HCT116 (cell line): ENCODE measurements around the gene PDE6B. TPM values are rescaled to one million over a fixed set of nuclear protein-coding genes. Genes with fewer than 3 reads are reported as not detected.
"Not testable (repeated sequence)": the region's sequence is repeated elsewhere in the genome, so short reads cannot be mapped to it uniquely, and the experiment has no call there.

Source experiments
- ATAC-seq: fragments of 200-7000 bp; cut with Tn5 transposase; 2 replicates; pipeline ENCODE4 v1.9.1; 2020; ENCODE audit warnings: mild to moderate bottlenecking, moderate library complexity
- BruUV-seq: library from RNA; stranded (reverse); fragments of 400-500 nt; replicated peaks from 2 replicates; lab custom pipeline; 2021; lab: Mats Ljungman, UMichigan
- CTCF ChIA-PET: fragments of 300-600 bp; sonication (Branson Sonifier 250); formaldehyde crosslinking; loops from one replicate; lab custom pipeline; 2021; ENCODE audit warnings: antibody characterized with exemption; lab: Charles Lee
- POLR2A ChIA-PET: fragments of 300-600, 350-600 bp; sonication (Branson Sonifier 250); formaldehyde crosslinking; loops from one replicate; lab custom pipeline; 2021; ENCODE audit warnings: antibody characterized with exemption; lab: Charles Lee
- RAD21 ChIA-PET, 2 experiments: fragments of 300-600 bp; sonication (Branson Sonifier 250); formaldehyde crosslinking; loops; one replicate each; lab custom pipeline; 2023; ENCODE audit warnings: low total read pairs in 2 of 2; ENCODE audit not compliant: uncharacterized antibody in 2 of 2, unreplicated experiment in 2 of 2, low non-redundant PET in 1 of 2; lab: Charles Lee
- DNase-seq: peaks from one replicate; pipeline ENCODE4 v3.0.0-alpha.2; 2010; ENCODE audit warnings: low read depth, low spot score
- H2AFZ ChIP-seq: fragments of 200-600 bp; shearing (Covaris generic), sonication (generic); 2 replicates; pipeline ENCODE4 v1.6.1; 2017; ENCODE audit warnings: low read depth, mixed run types, mixed read lengths, antibody characterized with exemption, low read length; ENCODE audit not compliant: poor library complexity, severe bottlenecking
- H3K27ac ChIP-seq: 2 replicates; pipeline ENCODE4 v1.5.1; 2012; ENCODE audit warnings: low read depth, low read length
- H3K27me3 ChIP-seq: fragments of 200-600 bp; sonication (generic); 2 replicates; pipeline ENCODE4 v1.6.1; 2016; ENCODE audit warnings: mixed run types, low read length, mixed read lengths; ENCODE audit not compliant: insufficient read depth
- H3K36me3 ChIP-seq, 2 experiments: fragments of 200-500 bp in 1 of 2; fragments of 200-600 bp in 1 of 2; sonication (Bioruptor generic) in 1 of 2; sonication (generic) in 1 of 2; 2 replicates each; pipeline versions ENCODE4 v1.5.1 to v1.6.1; 2014 to 2016; ENCODE audit warnings: low read length in 2 of 2, inconsistent platforms in 1 of 2, mixed read lengths in 1 of 2, mixed run types in 1 of 2; ENCODE audit not compliant: insufficient read depth in 2 of 2, control insufficient read depth in 1 of 2
- H3K4me1 ChIP-seq, 2 experiments: fragments of 200-600 bp in 1 of 2; sonication (generic) in 1 of 2; 2 replicates each; pipeline versions ENCODE4 v1.5.1 to v1.6.1; 2012 to 2017; ENCODE audit warnings: low read length in 2 of 2, inconsistent platforms in 1 of 2, mild to moderate bottlenecking in 1 of 2, mixed read lengths in 1 of 2, mixed run types in 1 of 2, moderate library complexity in 1 of 2; ENCODE audit not compliant: insufficient read depth in 2 of 2, control insufficient read depth in 1 of 2
- H3K4me2 ChIP-seq: fragments of 200-600 bp; sonication (generic); 2 replicates; pipeline ENCODE4 v1.6.1; 2017; ENCODE audit warnings: mixed run types, low read length, mixed read lengths
- H3K4me3 ChIP-seq, 2 experiments: fragments of 200-600 bp in 1 of 2; sonication (generic) in 1 of 2; replicated peaks in 1 of 2; 2 replicates each; pipeline ENCODE4 v1.5.1; 2011 to 2016; ENCODE audit warnings: low read length in 2 of 2, control low read depth in 1 of 2, low read depth in 1 of 2, mild to moderate bottlenecking in 1 of 2, mixed read lengths in 1 of 2, mixed run types in 1 of 2
- H3K79me2 ChIP-seq: fragments of 200-600 bp; sonication (generic); 2 replicates; pipeline ENCODE4 v1.6.1; 2017; ENCODE audit warnings: mild to moderate bottlenecking, mixed run types, low read length, moderate library complexity, mixed read lengths; ENCODE audit not compliant: insufficient read depth
- H3K9ac ChIP-seq: fragments of 200-600 bp; sonication (generic); 2 replicates; pipeline ENCODE4 v1.6.1; 2016; ENCODE audit warnings: low read length, mixed read lengths
- H3K9me2 ChIP-seq: fragments of 200-600 bp; sonication (generic), shearing (Covaris generic); 2 replicates; pipeline ENCODE4 v1.6.1; 2017; ENCODE audit warnings: mixed run types, mild to moderate bottlenecking, moderate library complexity; ENCODE audit not compliant: insufficient read depth
- H3K9me3 ChIP-seq, 2 experiments: fragments of 200-500 bp in 1 of 2; fragments of 200-600 bp in 1 of 2; sonication (Bioruptor generic) in 1 of 2; sonication (generic) in 1 of 2; 2 replicates each; pipeline ENCODE4 v1.6.1; 2014 to 2017; ENCODE audit warnings: low read length in 2 of 2, mixed read lengths in 2 of 2, inconsistent platforms in 1 of 2, low read depth in 1 of 2, mild to moderate bottlenecking in 1 of 2, mixed run types in 1 of 2, moderate library complexity in 1 of 2; ENCODE audit not compliant: control insufficient read depth in 1 of 2, insufficient read depth in 1 of 2
- H4K20me1 ChIP-seq: fragments of 200-600 bp; sonication (generic), shearing (Covaris generic); 2 replicates; pipeline ENCODE4 v1.6.1; 2017; ENCODE audit warnings: mixed run types, mild to moderate bottlenecking, moderate library complexity; ENCODE audit not compliant: insufficient read depth
- ATF3 ChIP-seq: IDR thresholded peaks from 2 replicates; pipeline ENCODE4 v1.6.1; 2012
- CBX3 ChIP-seq: IDR thresholded peaks from 2 replicates; pipeline ENCODE4 v1.6.1; 2012; ENCODE audit warnings: low read depth
- CEBPB ChIP-seq: IDR thresholded peaks from 2 replicates; pipeline ENCODE4 v1.6.1; 2012; ENCODE audit warnings: low read depth
- EGR1 ChIP-seq: IDR thresholded peaks from 2 replicates; pipeline ENCODE4 v1.6.1; 2012; ENCODE audit warnings: low read depth
- EZH2phosphoT487 ChIP-seq: fragments of 200-600 bp; IDR thresholded peaks from 2 replicates; pipeline ENCODE4 v1.6.1; 2018; ENCODE audit warnings: antibody characterized with exemption, borderline replicate concordance
- FOSL1 ChIP-seq: IDR thresholded peaks from 2 replicates; pipeline ENCODE4 v1.6.1; 2012; ENCODE audit warnings: low read depth
- JUND ChIP-seq: IDR thresholded peaks from 2 replicates; pipeline ENCODE4 v1.6.1; 2012
- MAX ChIP-seq: IDR thresholded peaks from 2 replicates; pipeline ENCODE4 v1.6.1; 2012
- POLR2A ChIP-seq: IDR thresholded peaks from 2 replicates; pipeline ENCODE4 v1.7.0; 2011; ENCODE audit warnings: borderline replicate concordance; ENCODE audit not compliant: insufficient read depth, insufficient read length; ENCODE audit errors: extremely low read depth
- POLR2AphosphoS5 ChIP-seq: IDR thresholded peaks from 2 replicates; pipeline ENCODE4 v1.6.1; 2011; ENCODE audit warnings: mild to moderate bottlenecking, low read depth, low read length, moderate library complexity
- RAD21 ChIP-seq: IDR thresholded peaks from 2 replicates; pipeline ENCODE4 v1.6.1; 2012; ENCODE audit warnings: low read depth, mild to moderate bottlenecking
- SIN3A ChIP-seq: IDR thresholded peaks from 2 replicates; pipeline ENCODE4 v1.6.1; 2012; ENCODE audit warnings: low read depth
- SRF ChIP-seq: IDR thresholded peaks from 2 replicates; pipeline ENCODE4 v1.6.1; 2012; ENCODE audit warnings: low read depth
- TCF7L2 ChIP-seq: IDR thresholded peaks from 2 replicates; pipeline ENCODE4 v1.7.0; 2011; ENCODE audit warnings: borderline replicate concordance, inconsistent platforms; ENCODE audit not compliant: insufficient read depth, insufficient read length; ENCODE audit errors: extremely low read depth
- YY1 ChIP-seq: IDR thresholded peaks from 2 replicates; pipeline ENCODE4 v1.6.1; 2011; ENCODE audit warnings: low read length, low read depth, moderate library complexity, mild to moderate bottlenecking; ENCODE audit not compliant: insufficient replicate concordance; ENCODE audit errors: extremely low read depth
- ZFX ChIP-seq: fragments of 450-650 bp; IDR thresholded peaks from 2 replicates; pipeline ENCODE4 v1.6.1; 2017
- ZNF274 ChIP-seq: fragments of 200-500 bp; sonication (Bioruptor generic); IDR thresholded peaks from 2 replicates; pipeline ENCODE4 v1.6.1; 2014; ENCODE audit warnings: mild to moderate bottlenecking, low read depth, low read length, inconsistent platforms
- intact Hi-C: fragments of 100-400 bp; cut with micrococcal nuclease; formaldehyde crosslinking; loops from 2 replicates; pipeline ENCODE4 v1.10.0; 2022
- total RNA-seq: library from RNA; stranded (reverse); gene quantifications from one replicate; pipeline ENCODE4 v1.2.1, GENCODE V29; 2021; ENCODE audit not compliant: unreplicated experiment
- TF ChIP-seq, protein P1 (sequence below): IDR thresholded peaks from 2 replicates; pipeline ENCODE4 v1.6.1; 2011; ENCODE audit warnings: mild to moderate bottlenecking, low read length, moderate library complexity; ENCODE audit not compliant: insufficient replicate concordance; ENCODE audit errors: extremely low read depth

The PDE6B gene
- total RNA-seq, 1 experiment from 2014 or later: not detected

DNA sequence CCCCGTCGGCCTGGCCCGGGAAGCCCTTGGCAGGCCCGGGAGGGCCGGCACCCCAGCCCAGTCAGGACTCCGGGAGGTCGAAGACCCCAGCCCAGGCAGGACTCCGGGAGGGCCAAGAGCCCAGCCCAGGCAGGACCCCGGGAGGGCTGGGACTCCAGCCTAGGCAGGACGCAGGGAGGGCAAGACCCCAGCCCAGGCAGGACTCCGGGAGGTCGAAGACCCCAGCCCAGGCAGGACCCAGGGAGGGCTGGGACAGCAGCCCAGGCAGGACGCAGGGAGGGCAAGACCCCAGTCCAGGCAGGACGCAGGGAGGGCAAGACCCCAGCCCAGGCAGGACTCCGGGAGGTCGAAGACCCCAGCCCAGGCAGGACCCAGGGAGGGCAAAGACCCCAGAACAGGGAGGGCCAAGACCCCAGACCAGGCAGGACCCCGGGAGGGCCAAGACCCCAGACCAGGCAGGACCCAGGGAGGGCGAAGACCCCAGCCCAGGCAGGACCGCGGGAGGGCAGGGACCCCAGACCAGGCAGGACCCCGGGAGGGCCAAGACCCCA lies 80.8 kb downstream of the PDE6B start:
- intact Hi-C loops, H3K4me1 ChIP-seq, H4K20me1 ChIP-seq, H3K27me3 ChIP-seq, RAD21 ChIA-PET, H3K36me3 ChIP-seq, H3K9me2 ChIP-seq, ATAC-seq, H3K9me3 ChIP-seq, BruUV-seq, DNase-seq, H2AFZ ChIP-seq, CTCF ChIA-PET, POLR2A ChIA-PET: not testable (repeated sequence)
- Histone ChIP-seq H3K9ac (peak overlapping the region; percentile 99), H3K4me3 (peak overlapping the region; percentile 88 to 93), H3K4me2 (peak overlapping the region; percentile 85), H3K79me2 (peaks cover 48% of the 10 kb centered on the region), H3K27ac (peak overlapping the region; percentile 98)
- TF ChIP-seq ZFX: peak; percentile 52; the same call in 1 of the 2 replicates

- Histone ChIP-seq H3K79me2 (peaks cover 53% of the 10 kb centered on the region), H3K9ac (peak overlapping the region; percentile 99; the same call in 1 of the 2 replicates), H3K4me1 (peaks cover 3 to 9% of the 10 kb centered on the region in 2 experiments; a peak in 3 of 4 replicates), H4K20me1 (no peaks in the 10 kb centered on the region), H3K27ac (peak overlapping the region; percentile 42; the same call in 1 of the 2 replicates), H3K36me3 (no peaks in the 10 kb centered on the region), H2AFZ (no peak overlapping the region), H3K4me3 (peak overlapping the region; percentile 88 to 93), H3K9me3 (no peaks in the 10 kb centered on the region), H3K9me2 (no peaks in the 10 kb centered on the region), H3K27me3 (no peaks in the 10 kb centered on the region), H3K4me2 (peak overlapping the region; percentile 85)
- no TSS peak for BruUV-seq
- DNase-seq (no peak), ATAC-seq (no peak)
- POLR2A ChIA-PET: no interaction called here
- intact Hi-C loops: no loop called here
- RAD21 ChIA-PET: no interaction called here
- CTCF ChIA-PET: no interaction called here
- no peak for TF ChIP-seq CEBPB
- TF ChIP-seq FOSL1: no peak
- TF ChIP-seq CBX3: no peak
- TF ChIP-seq SRF: no peak
- no peak for TF ChIP-seq YY1
- no peak for TF ChIP-seq POLR2A
- no peak for TF ChIP-seq JUND
- no peak for TF ChIP-seq EGR1
- TF ChIP-seq, protein P1, sequence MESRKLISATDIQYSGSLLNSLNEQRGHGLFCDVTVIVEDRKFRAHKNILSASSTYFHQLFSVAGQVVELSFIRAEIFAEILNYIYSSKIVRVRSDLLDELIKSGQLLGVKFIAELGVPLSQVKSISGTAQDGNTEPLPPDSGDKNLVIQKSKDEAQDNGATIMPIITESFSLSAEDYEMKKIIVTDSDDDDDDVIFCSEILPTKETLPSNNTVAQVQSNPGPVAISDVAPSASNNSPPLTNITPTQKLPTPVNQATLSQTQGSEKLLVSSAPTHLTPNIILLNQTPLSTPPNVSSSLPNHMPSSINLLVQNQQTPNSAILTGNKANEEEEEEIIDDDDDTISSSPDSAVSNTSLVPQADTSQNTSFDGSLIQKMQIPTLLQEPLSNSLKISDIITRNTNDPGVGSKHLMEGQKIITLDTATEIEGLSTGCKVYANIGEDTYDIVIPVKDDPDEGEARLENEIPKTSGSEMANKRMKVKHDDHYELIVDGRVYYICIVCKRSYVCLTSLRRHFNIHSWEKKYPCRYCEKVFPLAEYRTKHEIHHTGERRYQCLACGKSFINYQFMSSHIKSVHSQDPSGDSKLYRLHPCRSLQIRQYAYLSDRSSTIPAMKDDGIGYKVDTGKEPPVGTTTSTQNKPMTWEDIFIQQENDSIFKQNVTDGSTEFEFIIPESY: no peak
- TF ChIP-seq RAD21: no peak
- TF ChIP-seq SIN3A: no peak
- TF ChIP-seq EZH2phosphoT487: no peak
- TF ChIP-seq ZFX: no peak
- no peak for TF ChIP-seq MAX
- no peak for TF ChIP-seq TCF7L2
- TF ChIP-seq ATF3: no peak
- TF ChIP-seq ZNF274: no peak
- TF ChIP-seq POLR2AphosphoS5: no peak
Measured at GRCh38 chr4:706834-707598, 81.6 kb downstream of the PDE6B start.
